Activated B cell treated with CpG ODN at 0.5 μM for 24 hours (primary cell): Measurements from ENCODE around the gene MYO18B. TPM values are rescaled to one million over a fixed set of nuclear protein-coding genes. Genes with fewer than 3 reads are reported as not detected.

Experiments
- ATAC-seq: fragments of 200-7000 bp; cut with Tn5 transposase; one replicate; pipeline ENCODE4 v1.10.0; 2021; ENCODE audit warnings: low read depth, mild to moderate bottlenecking, moderate library complexity
- CTCF ChIA-PET: fragments of 350-600 bp; sonication (Branson Sonifier 250); formaldehyde crosslinking; loops from one replicate; lab custom pipeline; 2021; ENCODE audit warnings: antibody characterized with exemption; lab: Charles Lee
- POLR2A ChIA-PET: fragments of 350-600 bp; sonication (Branson Sonifier 250); formaldehyde crosslinking; loops from one replicate; lab custom pipeline; 2021; ENCODE audit warnings: antibody characterized with exemption; lab: Charles Lee
- DNase-seq: peaks from one replicate; pipeline ENCODE4 v3.0.0; 2022
- H3K27ac Mint-ChIP-seq: one replicate; pipeline ENCODE4 v1.8.0; 2020; ENCODE audit warnings: mixed read lengths
- H3K27me3 Mint-ChIP-seq: one replicate; pipeline ENCODE4 v1.8.0; 2021; ENCODE audit warnings: mixed read lengths
- H3K36me3 Mint-ChIP-seq: one replicate; pipeline ENCODE4 v1.8.0; 2021; ENCODE audit warnings: low read depth, mixed read lengths
- H3K4me1 Mint-ChIP-seq: one replicate; pipeline ENCODE4 v1.8.0; 2021; ENCODE audit warnings: mixed read lengths
- H3K4me3 Mint-ChIP-seq: one replicate; pipeline ENCODE4 v1.8.0; 2020; ENCODE audit warnings: mild to moderate bottlenecking, mixed read lengths
- H3K9me3 Mint-ChIP-seq: one replicate; pipeline ENCODE4 v1.8.0; 2020; ENCODE audit warnings: mixed read lengths
- intact Hi-C: fragments of 100-400 bp; cut with micrococcal nuclease; formaldehyde crosslinking; loops from one replicate; pipeline ENCODE4 v1.15.1; 2024
- total RNA-seq: library from RNA; stranded (reverse); gene quantifications from 2 replicates; pipeline ENCODE4 v1.2.3, GENCODE V29; 2022
- TF ChIP-seq, protein P1 (sequence below): fragments of 200-600 bp; IDR thresholded peaks from one replicate; pipeline ENCODE4 v1.8.0; 2022; ENCODE audit warnings: antibody characterized with exemption, mild to moderate bottlenecking

Gene MYO18B
- total RNA-seq, 1 donor from 2014 or later: 0.27 TPM

DNA sequence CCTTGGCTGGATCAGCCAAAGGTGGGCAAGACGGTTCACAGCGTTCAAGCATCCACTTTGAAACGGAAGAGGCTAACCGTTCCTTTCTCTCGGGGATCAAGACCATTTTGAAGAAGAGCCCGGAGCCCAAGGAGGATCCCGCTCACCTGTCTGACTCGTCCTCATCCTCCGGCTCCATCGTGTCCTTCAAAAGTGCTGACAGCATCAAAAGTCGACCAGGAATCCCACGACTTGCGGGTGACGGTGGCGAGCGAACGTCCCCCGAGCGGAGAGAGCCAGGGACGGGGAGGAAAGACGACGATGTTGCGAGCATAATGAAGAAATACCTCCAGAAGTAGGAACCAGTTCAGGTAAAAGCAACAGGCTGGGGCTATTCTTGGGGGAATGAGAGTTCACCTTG, 285.4 kb downstream of the MYO18B start:
- Mint-ChIP-seq H3K36me3 (no peaks in the 10 kb centered on the region), H3K27ac (no peak overlapping the region), H3K27me3 (peaks cover 4% of the 10 kb centered on the region), H3K9me3 (peaks cover 3% of the 10 kb centered on the region), H3K4me1 (no peaks in the 10 kb centered on the region), H3K4me3 (no peak overlapping the region)
- POLR2A ChIA-PET: no interaction called here
- DNase-seq (no peak), ATAC-seq (no peak)
- TF ChIP-seq, protein P1, sequence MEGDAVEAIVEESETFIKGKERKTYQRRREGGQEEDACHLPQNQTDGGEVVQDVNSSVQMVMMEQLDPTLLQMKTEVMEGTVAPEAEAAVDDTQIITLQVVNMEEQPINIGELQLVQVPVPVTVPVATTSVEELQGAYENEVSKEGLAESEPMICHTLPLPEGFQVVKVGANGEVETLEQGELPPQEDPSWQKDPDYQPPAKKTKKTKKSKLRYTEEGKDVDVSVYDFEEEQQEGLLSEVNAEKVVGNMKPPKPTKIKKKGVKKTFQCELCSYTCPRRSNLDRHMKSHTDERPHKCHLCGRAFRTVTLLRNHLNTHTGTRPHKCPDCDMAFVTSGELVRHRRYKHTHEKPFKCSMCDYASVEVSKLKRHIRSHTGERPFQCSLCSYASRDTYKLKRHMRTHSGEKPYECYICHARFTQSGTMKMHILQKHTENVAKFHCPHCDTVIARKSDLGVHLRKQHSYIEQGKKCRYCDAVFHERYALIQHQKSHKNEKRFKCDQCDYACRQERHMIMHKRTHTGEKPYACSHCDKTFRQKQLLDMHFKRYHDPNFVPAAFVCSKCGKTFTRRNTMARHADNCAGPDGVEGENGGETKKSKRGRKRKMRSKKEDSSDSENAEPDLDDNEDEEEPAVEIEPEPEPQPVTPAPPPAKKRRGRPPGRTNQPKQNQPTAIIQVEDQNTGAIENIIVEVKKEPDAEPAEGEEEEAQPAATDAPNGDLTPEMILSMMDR: no peak
- CTCF ChIA-PET: no interaction called here
- intact Hi-C loops: no loop called here

- ATAC-seq (no peak), DNase-seq (no peak)
- ChIA-PET CTCF (no interaction called here), POLR2A (no interaction called here)
- H3K27ac Mint-ChIP-seq: no peak overlapping the region
- H3K9me3 Mint-ChIP-seq: peaks cover 2% of the 10 kb centered on the region
- no peaks in the 10 kb centered on the region for H3K27me3 Mint-ChIP-seq
- intact Hi-C loops: no loop called here
- TF ChIP-seq, protein P1: no peak
- H3K4me3 Mint-ChIP-seq: no peak overlapping the region
- no peaks in the 10 kb centered on the region for H3K4me1 Mint-ChIP-seq
- H3K36me3 Mint-ChIP-seq: no peaks in the 10 kb centered on the region
Measured at GRCh38 chr22:26031641-26032040, 289.7 kb downstream of the MYO18B start.

DNA sequence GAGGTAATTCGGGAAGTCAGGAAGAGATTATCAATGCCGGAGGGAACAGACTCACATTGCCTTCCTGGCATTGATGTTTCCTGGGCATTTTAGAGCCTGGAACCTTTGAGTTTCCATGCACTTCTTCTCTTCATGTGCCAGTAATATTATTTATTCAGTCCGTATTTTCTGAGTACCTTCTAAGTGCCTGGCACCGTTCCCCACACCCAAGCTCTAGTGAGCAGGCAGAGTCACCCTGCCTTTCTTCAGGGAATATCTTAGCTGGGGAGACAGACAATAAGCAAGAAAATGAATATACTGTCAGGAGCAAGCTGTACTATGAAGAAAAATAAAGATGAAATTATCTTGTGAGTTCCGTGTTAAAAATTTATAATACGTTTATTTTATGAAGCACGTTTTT, 291.1 kb downstream of the MYO18B start:
- Mint-ChIP-seq H3K4me1 (no peaks in the 10 kb centered on the region), H3K27ac (no peak overlapping the region), H3K36me3 (no peaks in the 10 kb centered on the region), H3K9me3 (peaks cover 3% of the 10 kb centered on the region), H3K4me3 (no peak overlapping the region), H3K27me3 (no peaks in the 10 kb centered on the region)
- ChIA-PET POLR2A (no interaction called here), CTCF (no interaction called here)
- no peak for DNase-seq
- TF ChIP-seq, protein P1: no peak
- no peak for ATAC-seq
- intact Hi-C loops: no loop called here

- Mint-ChIP-seq H3K4me3 (no peak overlapping the region), H3K27me3 (no peaks in the 10 kb centered on the region), H3K27ac (no peak overlapping the region), H3K9me3 (peaks cover 3% of the 10 kb centered on the region), H3K36me3 (no peaks in the 10 kb centered on the region), H3K4me1 (no peaks in the 10 kb centered on the region)
- TF ChIP-seq, protein P1: no peak
- intact Hi-C loops: no loop called here
- CTCF ChIA-PET: no interaction called here
- ATAC-seq (no peak), DNase-seq (no peak)
- POLR2A ChIA-PET: no interaction called here
Measured at GRCh38 chr22:26033586-26033985, 291.6 kb downstream of the MYO18B start.

DNA sequence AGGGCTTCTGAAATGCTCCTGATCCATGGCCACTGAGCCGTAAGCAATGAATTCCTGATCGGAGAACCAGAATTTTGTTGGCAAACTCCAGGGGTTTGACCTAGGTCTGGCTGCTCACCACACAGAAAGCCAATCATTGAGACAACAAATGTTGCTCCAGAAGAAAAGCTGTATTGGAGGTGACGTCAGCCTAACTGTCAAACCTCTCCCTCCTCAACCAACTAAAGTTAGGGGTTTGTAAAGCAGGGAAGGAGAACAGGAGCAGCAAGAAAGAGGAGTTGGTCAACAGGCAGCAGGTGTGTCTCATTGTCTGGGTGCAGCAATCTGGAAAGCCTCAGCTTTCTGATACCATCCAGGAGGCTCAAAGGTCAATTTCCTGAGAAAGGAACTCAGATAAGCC, 293.5 kb downstream of the MYO18B start:
- CTCF ChIA-PET: no interaction called here
- Mint-ChIP-seq H3K27me3 (no peaks in the 10 kb centered on the region), H3K4me1 (no peaks in the 10 kb centered on the region), H3K4me3 (no peak overlapping the region), H3K27ac (no peak overlapping the region), H3K9me3 (peaks cover 3% of the 10 kb centered on the region), H3K36me3 (no peaks in the 10 kb centered on the region)
- DNase-seq (no peak), ATAC-seq (no peak)
- TF ChIP-seq, protein P1: no peak
- intact Hi-C loops: no loop called here
- POLR2A ChIA-PET: no interaction called here
